Right atrium auricular region (tissue), 2 donors: Measurements from ENCODE around the gene TIMM23B. TPM values are rescaled to one million over a fixed set of nuclear protein-coding genes. Genes with fewer than 3 reads are reported as not detected.
"Not testable (repeated sequence)": the region's sequence is repeated elsewhere in the genome, so short reads cannot be mapped to it uniquely, and the experiment has no call there.

Experiments
- DNase-seq: peaks from one replicate; pipeline ENCODE4 v3.0.0-alpha.2; 2019; ENCODE audit warnings: low spot score
- H3K27ac ChIP-seq, 2 donors: fragments of 200-600 bp; sonication (generic); 1 replicate in 1 of 2; 2 replicates in 1 of 2; pipeline ENCODE4 v1.5.1; 2016 to 2019
- H3K27me3 ChIP-seq, 2 donors: fragments of 200-600 bp; sonication (generic); one replicate each; pipeline versions ENCODE4 v1.5.1 to v1.6.0; 2017 to 2019
- H3K36me3 ChIP-seq: fragments of 200-600 bp; sonication (generic); one replicate; pipeline ENCODE4 v1.5.1; 2016
- H3K4me1 ChIP-seq, 2 donors: fragments of 200-600 bp; sonication (generic); one replicate each; pipeline versions ENCODE4 v1.5.1 to v1.6.0; 2017 to 2019
- H3K4me3 ChIP-seq, 2 donors: fragments of 200-600 bp; sonication (generic); 1 replicate in 1 of 2; 2 replicates in 1 of 2; pipeline ENCODE4 v1.5.1; 2017 to 2019; ENCODE audit warnings: mild to moderate bottlenecking in 1 of 2, moderate library complexity in 1 of 2
- H3K9me3 ChIP-seq, 2 donors: fragments of 200-600 bp; sonication (generic); one replicate each; pipeline ENCODE4 v1.5.1; 2019
- total RNA-seq, 2 donors: library from RNA; depleted of rRNA; stranded (reverse); fragments of >200 nt; gene quantifications; one replicate each; pipeline ENCODE4 v1.1.0, GENCODE V29; 2016
- TF ChIP-seq, protein P1 (sequence below), 2 donors: fragments of 200-600 bp; sonication (generic); IDR thresholded peaks; one replicate each; pipeline ENCODE4 v1.5.1; 2019; ENCODE audit warnings: antibody characterized with exemption in 2 of 2

TIMM23B gene
- total RNA-seq, 2 donors from 2014 or later = 15.3 to 20.7 TPM

DNA sequence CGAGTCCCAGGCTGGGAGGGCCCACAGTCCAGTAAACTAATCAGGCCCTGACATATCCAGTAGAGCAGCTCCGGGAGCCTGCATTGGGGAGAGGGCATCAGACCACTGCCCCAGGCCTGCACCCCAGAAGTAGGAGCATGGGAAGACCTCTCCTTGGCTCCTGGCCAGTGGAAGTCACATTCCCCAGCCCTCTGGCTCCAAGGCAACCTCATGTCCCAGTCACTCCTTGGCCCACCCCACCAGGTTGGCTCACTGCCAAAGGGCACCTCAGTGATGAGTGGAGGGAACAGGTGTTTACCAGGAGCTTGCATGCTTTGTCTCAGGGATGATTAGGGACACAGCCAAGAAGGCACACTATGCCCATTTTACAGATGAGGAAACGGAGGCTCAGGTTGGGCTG is 77.4 kb downstream of the TIMM23B start:
- H3K4me3 ChIP-seq, H3K27ac ChIP-seq, H3K36me3 ChIP-seq: not testable (repeated sequence)

DNA sequence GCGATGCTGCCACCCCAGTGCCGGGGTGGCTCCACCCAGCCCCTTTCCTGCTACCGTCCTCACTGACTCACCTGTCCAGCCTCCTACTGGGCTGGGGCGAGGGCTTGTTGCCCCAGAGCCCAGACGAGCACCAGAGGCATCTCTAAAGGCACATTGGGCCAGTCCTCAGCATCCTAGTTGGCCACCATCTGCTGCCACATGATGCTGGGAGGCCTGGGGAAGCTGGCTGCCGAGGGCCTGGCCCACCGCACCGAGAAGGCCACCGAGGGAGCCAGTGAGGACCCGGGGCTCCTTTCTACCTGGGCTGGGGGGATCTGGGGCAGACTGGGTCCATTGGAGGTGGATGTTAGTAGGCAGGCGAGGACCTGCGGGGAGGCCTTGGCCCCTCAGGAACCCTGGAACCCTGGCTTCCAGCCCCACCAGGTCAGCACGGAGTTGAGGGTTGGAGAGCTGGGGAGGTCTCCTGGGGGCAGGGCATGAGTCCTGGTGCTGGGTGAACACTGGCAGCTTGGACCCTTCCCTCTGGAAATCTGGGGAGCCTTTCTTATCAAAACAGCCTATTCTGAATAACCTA is 78.7 kb downstream of the TIMM23B start:
- not testable (repeated sequence) for H3K36me3 ChIP-seq, H3K9me3 ChIP-seq, H3K27ac ChIP-seq, DNase-seq, H3K4me3 ChIP-seq, H3K27me3 ChIP-seq
- H3K4me1 ChIP-seq = peaks cover 0 to 15% of the 10 kb centered on the region in 2 donors

More for the DNA sequence above, 77.4 kb downstream of the TIMM23B start:
- DNase-seq, H3K9me3 ChIP-seq, H3K27me3 ChIP-seq: not testable (repeated sequence)
- H3K4me1 ChIP-seq = peaks cover 0 to 15% of the 10 kb centered on the region in 2 donors

DNA sequence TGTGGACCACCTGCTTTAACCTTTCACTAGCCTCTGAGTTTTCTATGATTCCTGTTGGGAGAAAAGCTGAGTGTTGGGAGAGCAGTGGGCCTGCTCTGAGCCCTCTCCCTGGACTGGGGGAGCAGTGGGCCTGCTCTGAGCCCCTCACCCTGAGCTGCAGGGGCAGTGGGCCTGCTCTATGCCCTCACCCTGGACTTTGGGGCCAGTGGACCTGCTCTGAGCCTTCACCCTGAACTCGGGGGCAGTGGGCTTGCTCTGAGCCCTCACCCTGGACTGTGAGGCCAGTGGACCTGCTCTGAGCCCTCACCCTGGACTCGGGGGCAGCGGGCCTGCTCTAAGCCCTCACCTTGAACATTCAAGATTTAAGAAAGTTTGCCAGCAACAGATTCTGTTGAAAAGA is 79.8 kb downstream of the TIMM23B start:
- Histone ChIP-seq H3K27me3 (no peaks in the 10 kb centered on the region), H3K36me3 (no peaks in the 10 kb centered on the region), H3K27ac (no peak overlapping the region), H3K4me3 (no peak overlapping the region), H3K9me3 (no peaks in the 10 kb centered on the region), H3K4me1 (peaks cover 0 to 8% of the 10 kb centered on the region in 2 donors)
- TF ChIP-seq, protein P1, sequence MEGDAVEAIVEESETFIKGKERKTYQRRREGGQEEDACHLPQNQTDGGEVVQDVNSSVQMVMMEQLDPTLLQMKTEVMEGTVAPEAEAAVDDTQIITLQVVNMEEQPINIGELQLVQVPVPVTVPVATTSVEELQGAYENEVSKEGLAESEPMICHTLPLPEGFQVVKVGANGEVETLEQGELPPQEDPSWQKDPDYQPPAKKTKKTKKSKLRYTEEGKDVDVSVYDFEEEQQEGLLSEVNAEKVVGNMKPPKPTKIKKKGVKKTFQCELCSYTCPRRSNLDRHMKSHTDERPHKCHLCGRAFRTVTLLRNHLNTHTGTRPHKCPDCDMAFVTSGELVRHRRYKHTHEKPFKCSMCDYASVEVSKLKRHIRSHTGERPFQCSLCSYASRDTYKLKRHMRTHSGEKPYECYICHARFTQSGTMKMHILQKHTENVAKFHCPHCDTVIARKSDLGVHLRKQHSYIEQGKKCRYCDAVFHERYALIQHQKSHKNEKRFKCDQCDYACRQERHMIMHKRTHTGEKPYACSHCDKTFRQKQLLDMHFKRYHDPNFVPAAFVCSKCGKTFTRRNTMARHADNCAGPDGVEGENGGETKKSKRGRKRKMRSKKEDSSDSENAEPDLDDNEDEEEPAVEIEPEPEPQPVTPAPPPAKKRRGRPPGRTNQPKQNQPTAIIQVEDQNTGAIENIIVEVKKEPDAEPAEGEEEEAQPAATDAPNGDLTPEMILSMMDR (IDR thresholded peaks at IDR 0.05) = no peak
- DNase-seq = no peak

Other genes starting within 250 kb of the TIMM23B start
- gene OGDHL, start 179.7 kb upstream of the TIMM23B start, total RNA-seq = 1 to 10 TPM; 5.2 to 6.4 TPM
- 10 to 100 TPM; 16.0 to 19.5 TPM for gene PARG, start within 50 bp of the TIMM23B start, total RNA-seq
- gene AGAP6, start 46.4 kb downstream of the TIMM23B start, total RNA-seq = 1 to 10 TPM; 2.6 to 4.5 TPM
- 100 to 1,000 TPM in 1 of 2 donors, 10 to 100 TPM in 1; 78.9 to 183 TPM for gene WASHC2A, start 125.9 kb downstream of the TIMM23B start, total RNA-seq